ENCODE data around the gene DOHH. TPM values are rescaled to one million over a fixed set of nuclear protein-coding genes. Genes with fewer than 3 reads are reported as not detected.
"Not testable (repeated sequence)": the region's sequence is repeated elsewhere in the genome, so short reads cannot be mapped to it uniquely, and the experiment has no call there.

The DOHH gene
- total RNA-seq, 1 donor, result 9.2 TPM

DNA sequence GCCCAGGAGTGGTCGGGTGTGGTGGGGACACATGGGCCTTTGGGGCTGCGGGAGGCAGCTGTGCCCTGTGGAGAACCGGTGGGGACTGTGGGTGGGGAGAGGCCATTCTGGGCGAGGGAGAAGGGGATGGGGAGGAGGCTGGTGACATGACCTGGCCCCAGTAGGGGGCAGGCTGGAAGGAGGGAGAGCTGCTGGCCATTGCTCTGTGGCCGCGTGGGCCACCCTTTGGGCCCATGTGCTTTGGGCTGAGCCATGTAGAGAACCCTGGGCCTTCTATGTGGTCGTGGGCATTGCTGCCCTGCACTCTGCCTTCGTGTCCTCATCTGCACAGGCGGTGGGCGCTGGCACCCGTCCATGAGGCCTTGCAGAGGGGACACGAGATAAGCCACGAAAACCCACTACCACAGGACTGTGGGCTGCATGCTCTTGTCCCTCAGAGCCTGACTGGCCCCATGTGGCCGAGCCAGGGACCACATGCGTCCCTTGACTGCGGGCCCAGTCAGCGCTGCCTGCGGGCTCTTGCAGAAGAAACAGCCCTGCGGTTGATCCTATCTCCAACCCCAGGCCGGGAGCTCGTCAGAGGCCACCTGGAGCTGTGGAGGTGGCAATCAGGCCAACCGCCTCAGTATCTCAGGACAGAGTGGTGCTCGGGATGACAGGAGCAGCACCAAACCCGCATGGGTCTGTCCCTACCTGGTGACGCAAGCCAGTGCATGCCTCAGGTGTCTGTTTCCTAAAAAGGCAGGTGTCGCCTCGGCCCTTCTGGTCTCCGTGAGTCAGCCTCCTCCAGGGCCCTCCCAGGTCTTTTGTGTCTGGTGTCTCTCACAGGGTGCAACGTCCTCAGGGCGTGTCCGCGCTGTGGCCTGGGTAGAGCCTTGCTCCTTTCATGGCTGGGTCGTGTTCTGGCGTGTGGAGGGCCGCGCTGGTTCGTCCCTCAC is 20.0 kb upstream of the DOHH start:
- peak in 1 of 3 donors; percentile 27 for DNase-seq (ENCODE audit: low read depth in 2 of 3, low spot score in 2 of 3)

GRCh38 chr19:3519126-3519525 is 18.7 kb upstream of the DOHH start:
- DNase-seq (ENCODE audit: low read depth in 2 of 3, low spot score in 2 of 3), result no peak

GRCh38 chr19:3518659-3519058 is 18.2 kb upstream of the DOHH start:
- no peak for DNase-seq (ENCODE audit: low read depth in 2 of 3, low spot score in 2 of 3)

DNA sequence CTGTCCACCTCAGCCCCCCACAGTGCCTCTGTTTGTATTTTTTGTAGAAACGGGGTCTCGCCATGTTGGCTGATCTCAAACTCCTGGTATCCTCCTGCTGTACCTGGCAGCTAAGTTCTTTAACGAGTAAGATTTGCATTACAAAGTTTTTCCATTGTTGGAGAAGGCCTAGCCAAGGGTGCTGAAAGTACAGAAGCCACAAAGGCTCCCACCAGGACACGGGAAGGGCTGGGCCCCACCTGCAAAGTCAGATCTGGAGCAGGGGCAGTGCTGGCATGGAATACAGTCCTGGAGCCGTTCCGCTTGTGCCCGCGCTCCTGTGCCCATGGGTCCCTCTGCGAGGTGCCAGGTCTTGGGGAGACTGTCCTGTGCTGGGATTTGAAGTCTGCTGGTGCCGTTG is 17.8 kb upstream of the DOHH start:
- no peak for DNase-seq (ENCODE audit: low read depth in 2 of 3, low spot score in 2 of 3)

- DNase-seq (ENCODE audit: low read depth in 2 of 3, low spot score in 2 of 3), result no peak
These were observed 17.2 kb upstream of the DOHH start for GRCh38 chr19:3517638-3518037.

GRCh38 chr19:3516675-3517207 is 16.3 kb upstream of the DOHH start:
- peak in 1 of 3 donors; percentile 14 for DNase-seq (ENCODE audit: low read depth in 2 of 3, low spot score in 2 of 3)

- DNase-seq (ENCODE audit: low read depth in 2 of 3, low spot score in 2 of 3), result no peak
These were observed 15.5 kb upstream of the DOHH start for GRCh38 chr19:3515891-3516422.

DNA sequence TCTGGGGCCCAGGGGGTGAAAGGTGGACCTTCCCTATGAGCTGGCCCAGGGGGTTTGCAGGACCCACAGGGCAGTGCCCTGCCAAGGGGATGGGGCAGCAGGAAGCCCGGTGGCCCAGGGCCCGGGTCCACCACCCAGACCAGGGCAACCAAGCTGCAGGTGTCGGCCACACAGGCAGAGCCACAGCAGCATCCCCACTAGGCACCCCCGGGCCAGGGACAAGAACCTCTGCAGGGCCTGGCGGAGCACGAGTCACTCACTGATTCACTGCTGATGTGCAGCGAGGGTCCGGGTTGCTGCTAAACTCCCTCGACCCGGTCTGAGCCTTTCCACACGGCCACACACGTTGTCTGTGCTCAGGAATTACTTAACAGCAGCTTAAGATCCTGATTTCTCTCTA is 14.5 kb upstream of the DOHH start:
- DNase-seq (ENCODE audit: low read depth in 2 of 3, low spot score in 2 of 3), result no peak

DNA sequence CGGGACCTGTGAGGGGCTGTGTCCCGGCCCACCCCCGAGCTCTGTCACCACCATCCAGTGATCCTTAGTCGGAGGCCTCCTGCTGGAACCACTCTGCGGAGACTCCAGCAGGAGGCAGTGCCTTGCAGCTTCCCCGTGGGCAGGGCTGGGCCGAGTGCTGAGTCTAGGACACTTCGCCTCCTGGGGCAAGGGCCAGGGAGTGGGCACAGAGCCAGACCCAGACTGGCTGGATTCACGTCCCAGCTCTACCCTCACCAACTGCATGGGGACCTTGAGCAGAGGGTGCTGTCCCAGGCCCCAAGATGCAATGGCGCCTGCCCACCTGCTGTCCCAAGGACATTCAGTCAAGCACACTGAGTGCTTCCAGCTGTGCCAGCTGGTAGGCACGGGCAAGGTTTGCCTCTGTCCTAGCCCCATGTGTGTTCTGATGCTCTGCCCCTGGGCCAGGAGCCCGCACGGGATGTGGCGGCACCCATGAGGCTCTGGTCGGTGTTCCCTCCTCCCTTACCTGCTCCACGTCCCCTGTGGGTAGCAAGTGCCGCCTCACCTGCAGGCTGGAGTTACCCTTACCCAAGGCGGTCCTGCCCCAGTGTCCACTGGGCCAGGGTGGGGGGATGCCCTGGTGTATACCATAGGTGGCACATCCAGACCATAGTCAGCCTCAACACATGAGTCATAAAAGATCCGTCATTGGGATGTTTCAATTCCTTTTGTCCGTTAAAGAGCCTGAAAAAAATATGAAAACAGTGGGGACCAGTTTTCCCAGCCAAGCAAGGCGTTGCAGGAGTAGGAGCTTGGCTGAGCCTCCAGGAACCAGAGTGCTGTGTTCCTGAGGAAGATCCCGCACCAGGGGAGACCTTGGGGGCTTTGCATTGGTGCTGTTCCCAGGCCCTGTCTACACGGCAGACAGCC is 13.0 kb upstream of the DOHH start:
- no peak for DNase-seq (ENCODE audit: low read depth in 2 of 3, low spot score in 2 of 3)

- DNase-seq (ENCODE audit: low read depth in 2 of 3, low spot score in 2 of 3), result no peak
These were observed 12.2 kb upstream of the DOHH start for GRCh38 chr19:3512562-3513228.

DNA sequence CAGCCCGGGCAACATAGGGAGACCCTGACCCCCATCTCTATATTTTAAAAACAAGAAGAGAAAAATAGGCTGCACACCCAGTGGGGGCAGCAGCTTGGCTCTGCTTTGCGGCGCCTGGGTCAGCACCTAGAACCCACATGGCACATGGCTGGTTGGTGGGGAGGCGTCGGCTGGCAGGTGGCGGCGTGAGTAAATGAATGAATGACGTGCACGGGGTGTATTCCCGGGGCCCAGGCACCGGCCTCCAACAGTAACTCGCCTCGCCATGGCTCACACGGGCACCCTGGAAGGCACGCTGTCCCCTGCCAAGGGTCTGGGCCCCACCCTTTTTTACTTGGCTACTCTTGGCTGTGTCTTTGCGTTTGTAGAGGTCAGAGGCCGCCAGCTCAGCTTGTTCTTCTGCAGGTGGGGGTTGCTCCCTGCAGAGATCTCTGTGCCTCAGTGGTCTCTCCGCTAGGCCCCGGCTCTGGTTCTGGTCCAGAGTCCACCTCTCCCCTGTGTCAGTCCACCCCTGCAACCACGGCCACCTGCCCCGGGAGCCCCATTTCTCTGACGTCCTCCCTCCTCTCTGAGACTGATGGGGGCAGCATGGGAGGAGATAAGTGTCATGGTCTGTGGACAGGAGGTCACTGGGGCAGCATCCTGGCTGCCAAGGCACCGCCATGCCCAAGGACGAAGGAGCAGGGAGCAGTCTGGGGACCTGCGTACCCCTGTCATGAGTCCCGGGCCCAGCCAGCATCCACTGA is 11.2 kb upstream of the DOHH start:
- no peak for DNase-seq (ENCODE audit: low read depth in 2 of 3, low spot score in 2 of 3)

DNA sequence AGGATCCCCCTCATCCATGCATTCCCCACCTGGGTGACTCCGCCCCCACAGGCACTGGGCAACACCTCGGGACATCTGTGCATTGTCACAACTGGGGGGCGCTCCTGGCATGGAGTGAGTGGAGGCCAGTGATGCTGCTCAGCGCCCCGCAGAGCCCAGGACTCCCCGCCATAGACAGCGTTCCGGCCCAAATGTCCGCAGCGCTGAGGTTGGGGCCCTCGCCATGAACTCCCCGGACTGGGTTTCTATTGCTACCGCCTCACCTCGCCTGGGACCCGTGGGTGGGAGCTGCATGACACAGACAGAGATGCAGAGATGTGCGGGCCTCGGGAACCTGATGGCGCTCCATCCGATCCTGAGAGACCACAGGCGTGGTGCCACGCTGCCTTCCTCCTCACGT is 10.3 kb upstream of the DOHH start:
- no peak for DNase-seq (ENCODE audit: low read depth in 2 of 3, low spot score in 2 of 3)

- DNase-seq (ENCODE audit: low read depth in 2 of 3, low spot score in 2 of 3), result no peak
These were observed 9.1 kb upstream of the DOHH start for GRCh38 chr19:3509566-3509989.

DNA sequence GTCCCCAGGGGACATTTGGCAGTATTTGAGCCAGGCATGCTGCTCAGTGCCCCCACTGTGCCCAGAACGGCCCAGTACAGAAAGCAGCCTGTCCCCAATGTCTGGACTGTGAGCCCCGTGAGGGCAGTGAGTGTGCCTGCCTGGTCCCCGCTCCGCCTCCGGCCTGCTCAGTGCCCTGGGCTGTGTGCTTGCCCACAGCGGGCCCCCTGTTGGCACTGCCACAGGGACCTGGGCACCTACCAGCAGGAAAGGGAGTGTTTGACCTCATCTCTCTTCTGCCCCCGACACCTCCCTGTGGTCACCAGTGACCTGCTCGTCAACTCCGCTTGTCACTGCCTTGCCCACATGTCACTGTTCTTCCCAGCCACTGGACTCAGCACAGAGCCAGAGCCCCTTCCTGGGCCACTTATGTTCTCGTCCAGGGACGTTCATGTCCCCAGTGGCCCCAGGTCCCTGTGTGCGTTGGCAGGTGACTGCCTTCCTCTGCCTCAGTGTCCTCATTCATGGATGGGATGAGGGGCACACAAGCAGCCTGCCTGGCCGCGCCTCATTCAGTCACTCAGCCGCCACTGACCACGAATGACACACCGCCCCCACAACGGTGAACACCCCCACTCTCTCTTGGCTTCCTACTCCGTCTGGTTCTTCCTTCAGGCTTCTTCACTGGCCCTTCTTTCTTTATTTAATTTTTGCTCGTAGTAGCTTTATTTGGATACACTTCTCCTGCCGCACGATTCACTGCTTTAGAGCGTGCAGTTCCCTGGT is 8.5 kb upstream of the DOHH start:
- no peak for DNase-seq (ENCODE audit: low read depth in 2 of 3, low spot score in 2 of 3)

GRCh38 chr19:3508121-3508661 is 7.7 kb upstream of the DOHH start:
- not testable (repeated sequence) for DNase-seq (ENCODE audit: low read depth in 2 of 3, low spot score in 2 of 3)

- DNase-seq (ENCODE audit: low read depth in 2 of 3, low spot score in 2 of 3), result no peak
These were observed 7.1 kb upstream of the DOHH start for GRCh38 chr19:3507371-3508120.

DNA sequence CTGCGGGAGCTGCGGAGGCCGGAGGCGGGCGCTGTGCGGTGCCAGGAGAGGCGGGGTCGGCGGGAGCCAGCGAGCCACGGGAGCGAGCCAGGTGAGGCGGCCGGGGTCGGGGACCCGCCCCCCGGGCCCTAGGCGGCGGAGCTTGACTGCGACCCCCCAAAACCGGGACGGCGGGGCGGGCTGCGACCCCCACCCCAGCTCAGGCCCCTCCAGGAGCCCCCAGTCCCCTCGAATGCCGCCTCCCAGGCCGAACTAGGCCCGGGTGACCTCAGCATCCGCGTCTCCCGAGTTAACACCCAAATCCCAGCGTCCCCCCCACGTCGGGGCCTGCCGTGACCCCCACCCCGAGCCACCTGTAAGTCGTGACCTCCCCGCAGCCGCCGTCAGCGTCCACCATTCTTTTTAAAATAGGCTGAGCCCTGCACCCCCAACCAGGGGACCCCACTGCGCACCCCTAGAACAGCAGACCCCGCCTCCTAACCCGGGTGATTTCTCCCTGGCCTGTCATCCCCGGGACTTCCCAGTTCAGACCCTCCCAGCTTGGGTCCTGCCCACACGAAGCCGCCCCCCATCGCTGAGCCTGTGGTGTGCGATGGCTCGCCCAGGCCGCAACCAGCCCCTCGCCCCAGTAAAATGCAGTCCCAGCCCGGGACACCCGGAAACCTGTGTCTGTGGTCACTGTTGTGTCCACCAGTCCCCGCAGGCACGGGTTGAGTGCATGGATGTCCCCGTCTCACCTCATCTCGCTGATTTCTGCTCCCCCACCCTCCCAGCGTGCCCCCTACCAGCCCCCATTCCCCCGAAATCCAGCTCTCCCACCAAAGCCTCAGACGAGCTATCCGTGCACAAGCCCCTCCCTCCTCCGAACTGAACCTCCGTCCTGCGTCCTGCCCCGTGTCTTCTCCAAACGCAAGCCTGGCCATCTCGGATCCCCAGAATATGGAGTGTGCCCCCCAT is 6.2 kb upstream of the DOHH start:
- DNase-seq (ENCODE audit: low read depth in 2 of 3, low spot score in 2 of 3), result peak in 2 of 3 donors; percentile 45 to 55

All from hematopoietic multipotent progenitor cell (in vitro differentiated cells).